ENCODE results near the gene GOLGA3.

The GOLGA3 gene

DNA sequence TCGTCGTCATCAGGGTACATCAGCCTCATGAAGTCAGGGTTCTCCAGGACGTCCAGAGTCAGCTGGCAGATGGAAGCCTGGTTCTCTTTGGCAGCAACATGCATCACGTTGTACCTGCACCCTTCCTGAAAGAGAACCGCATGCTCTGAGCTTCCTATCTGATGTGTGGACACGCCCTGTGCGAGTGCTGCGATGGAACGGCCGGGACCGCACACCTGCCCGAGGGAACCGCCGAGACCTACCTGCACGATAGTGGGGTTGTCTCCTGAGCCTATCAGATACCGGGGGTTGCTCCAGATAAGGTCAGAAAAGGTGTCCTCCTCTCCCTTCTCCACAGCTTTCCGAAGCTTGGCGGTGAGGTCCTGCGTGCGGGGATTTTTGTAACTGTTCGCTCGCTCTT, 80.8 kb downstream of the GOLGA3 start:
- DNase-seq (ENCODE audit: low read depth, low spot score): no peak

DNA sequence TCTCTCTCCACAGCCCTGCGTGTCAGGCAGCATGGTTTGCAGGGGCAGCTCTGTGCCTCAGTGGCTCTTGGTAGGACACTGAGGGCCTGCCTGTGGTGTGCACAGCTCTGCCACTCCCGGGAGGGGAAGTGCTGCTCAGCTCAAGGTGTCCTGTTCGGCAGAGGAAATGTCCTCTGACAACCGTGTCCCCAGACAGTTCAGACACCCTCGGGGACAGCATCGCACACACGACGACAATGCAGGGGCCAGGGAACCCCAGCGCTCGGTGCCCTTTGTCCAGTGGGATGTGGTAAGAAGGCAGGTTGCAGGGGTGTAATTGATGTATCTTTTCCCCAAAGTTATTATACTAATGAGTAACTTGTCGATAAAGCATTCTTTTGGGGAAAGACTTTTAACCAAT, 81.3 kb downstream of the GOLGA3 start:
- DNase-seq (ENCODE audit: low read depth, low spot score): no peak

DNA sequence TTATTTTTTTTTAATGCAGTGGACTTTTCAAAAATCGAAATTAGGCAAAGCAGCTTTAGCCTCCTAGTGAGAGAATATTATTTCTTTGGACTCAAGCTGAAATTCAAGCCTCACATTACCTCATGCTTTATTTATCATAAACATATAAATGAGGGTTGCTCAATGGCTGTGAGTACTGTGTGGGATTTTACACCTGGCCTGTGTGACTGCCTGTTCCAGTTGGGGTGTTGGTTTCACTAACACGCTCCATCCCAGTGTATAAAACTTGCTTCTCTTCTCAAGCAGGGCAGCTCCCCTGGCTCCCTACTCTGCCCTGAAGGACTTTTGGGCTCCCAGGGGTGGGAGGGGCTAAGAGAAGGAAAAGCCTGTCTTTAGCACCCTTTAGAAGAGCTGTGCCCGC, 82.1 kb downstream of the GOLGA3 start:
- no peak for DNase-seq (ENCODE audit: low read depth, low spot score)

DNA sequence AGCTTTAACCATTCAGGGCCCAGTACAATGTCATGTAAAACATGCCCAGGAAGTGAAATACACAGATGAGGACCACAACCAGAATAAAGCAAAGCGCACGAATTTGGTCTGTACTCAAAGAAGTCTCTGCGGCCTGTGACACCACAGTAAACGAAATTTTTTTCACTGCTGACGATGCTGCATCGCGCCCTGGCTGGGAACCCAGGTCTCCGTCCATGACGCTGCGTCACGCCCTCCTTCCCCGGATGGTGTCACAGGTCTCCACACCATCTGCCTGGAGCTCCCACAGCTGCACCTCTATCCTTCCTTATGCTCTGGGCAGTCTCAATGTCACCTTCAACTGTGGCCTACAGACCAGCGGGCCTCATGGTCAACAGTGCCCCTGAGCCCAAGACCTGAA, 84.8 kb downstream of the GOLGA3 start:
- no peak for DNase-seq (ENCODE audit: low read depth, low spot score)

DNA sequence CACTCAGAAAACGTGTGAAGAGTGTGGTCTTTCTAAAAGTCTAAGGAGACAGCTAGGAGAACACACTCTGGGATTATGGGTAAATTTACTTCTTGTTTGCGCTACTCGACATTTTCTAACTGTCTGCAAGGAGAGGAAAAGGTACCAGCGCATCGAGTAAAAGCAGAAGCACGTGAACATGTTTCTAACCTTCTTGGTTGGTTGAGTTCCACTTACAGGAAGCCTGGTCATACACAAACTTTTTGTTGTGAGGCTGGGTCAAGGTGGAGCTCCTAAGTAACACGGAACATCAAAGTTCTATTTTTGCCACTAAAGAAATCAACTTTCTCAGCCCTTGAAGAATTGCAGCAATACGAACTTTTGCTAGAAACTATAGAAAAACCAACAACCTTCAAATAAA, 87.0 kb downstream of the GOLGA3 start:
- no peak for DNase-seq (ENCODE audit: low read depth, low spot score)

DNA sequence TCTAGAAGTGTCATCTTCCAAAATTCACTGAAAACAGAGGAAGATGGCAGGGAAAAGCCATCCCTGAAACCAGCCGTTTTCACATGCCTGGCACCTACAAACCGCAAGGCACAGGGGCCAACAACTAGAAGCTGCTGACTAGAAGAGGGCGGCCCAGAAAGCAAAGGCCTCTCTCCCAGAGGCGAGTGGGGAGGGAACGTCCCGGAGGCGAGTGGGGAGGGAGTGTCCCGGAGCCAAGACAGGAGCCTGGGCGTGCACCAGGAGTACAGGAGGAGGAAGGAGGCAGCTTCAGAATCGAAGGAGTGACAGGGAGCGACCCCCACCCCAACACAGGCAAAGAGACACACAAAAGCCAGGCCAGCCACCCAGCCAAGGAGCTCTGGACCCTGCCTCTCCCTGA, 88.0 kb downstream of the GOLGA3 start:
- DNase-seq (ENCODE audit: low read depth, low spot score): no peak

DNA sequence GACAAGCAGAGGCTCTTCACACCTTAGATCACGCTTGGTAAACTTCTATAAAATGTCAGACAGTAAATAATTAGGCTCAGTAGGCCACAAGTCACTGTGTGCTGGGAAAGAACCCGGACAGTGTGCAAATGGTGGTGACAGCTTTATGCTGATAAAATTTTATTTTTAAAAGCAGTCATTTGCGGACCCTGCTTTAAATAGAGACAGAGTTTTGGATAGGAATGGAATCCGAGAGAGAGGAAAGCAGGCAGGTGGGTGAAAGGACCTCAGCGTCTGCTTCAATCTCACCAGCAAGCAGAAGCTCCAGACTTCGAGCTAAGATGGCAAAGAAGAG, 88.4 kb downstream of the GOLGA3 start:
- no peak for DNase-seq (ENCODE audit: low read depth, low spot score)

DNA sequence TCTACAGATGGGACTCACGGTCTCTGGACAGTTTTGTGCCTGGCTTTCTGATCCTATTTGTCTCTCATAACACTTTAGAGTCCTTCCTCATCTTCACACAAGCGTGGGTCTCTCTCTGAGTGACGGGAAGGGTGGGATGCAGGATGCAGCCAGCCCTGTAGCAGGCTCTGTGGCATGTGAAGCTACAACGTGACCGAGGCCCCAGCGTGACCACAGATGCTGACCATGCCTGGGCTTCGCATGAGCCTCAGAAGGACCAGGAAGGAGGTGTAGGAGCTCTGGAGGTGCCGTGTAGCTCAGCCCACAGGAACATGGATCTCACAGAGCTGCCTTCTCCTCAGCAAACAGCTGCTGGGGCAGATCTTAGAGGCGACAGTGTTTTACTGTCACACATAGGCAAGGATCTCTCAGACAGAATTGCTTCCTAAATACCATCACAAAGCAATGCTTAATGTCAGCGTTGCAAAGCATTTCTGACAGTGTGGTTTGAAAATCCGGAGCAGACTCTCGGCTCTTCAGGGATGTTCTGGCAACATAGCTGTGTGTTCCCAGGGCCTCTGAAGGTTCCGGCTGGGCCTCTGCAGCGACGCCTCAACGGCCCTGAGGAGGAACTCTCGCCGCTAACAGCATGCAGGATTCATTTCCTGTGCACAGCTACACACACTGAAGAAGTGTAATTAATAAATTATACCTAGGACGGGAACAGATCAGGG, 88.9 kb downstream of the GOLGA3 start:
- no peak for DNase-seq (ENCODE audit: low read depth, low spot score)

DNA sequence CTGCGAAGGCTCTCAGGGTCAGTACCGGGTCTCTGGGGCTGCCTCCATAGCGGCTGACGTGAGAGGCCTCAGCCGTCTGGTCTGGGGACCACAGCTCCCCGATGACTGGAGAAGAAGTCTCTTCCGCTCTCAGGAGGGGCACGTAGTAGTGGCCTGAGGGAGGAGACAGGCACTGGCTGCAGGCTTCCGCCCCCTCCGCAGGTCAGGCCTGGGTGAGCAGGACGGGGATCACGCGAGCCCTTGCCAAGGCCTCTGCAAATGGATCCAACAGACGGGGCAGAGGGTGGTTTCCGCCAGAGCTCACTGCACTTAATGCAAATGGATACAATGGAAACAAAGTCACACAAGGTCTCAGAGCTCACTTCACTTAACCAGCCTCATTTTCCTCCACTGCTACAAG, 91.8 kb downstream of the GOLGA3 start:
- no peak for DNase-seq (ENCODE audit: low read depth, low spot score)

DNA sequence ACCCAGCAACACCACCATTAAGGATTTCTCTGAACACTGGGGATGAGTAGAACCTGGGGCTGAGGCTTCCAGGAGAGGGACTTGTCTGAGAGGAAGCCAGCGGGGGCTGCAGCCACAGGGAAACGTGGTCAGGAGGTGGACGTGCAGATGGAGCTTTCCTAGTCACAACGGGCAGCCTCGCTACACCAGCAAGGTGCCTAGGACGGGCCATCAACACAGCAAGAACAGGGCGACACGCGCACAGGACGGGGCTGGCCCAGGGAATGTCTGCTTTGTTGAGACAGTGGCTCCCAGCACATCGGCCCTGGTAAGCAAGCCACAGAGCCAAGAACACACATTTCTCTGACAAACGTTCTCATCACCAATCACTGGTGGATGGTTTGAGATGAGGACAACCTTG, 92.3 kb downstream of the GOLGA3 start:
- no peak for DNase-seq (ENCODE audit: low read depth, low spot score)

DNA sequence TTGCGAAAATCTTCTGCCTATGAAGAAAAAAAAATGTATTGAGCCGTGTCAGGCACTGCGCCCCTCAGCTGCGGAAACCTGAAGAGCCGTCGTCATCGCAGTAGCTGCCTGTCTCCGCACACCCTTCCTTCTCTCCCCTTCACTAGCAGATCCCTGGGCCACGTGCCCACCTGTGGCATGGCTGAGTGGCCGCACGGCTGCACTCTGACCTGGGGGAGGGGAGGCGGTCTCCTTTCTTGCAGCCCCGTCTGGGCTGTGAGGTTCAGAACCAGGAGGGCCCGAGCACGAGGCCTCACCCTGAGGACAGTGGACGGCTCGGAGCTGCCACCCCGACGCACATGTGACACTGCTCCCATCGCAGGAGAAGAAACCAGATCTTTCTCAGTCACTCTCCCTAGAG, 93.2 kb downstream of the GOLGA3 start:
- DNase-seq (ENCODE audit: low read depth, low spot score): no peak

DNA sequence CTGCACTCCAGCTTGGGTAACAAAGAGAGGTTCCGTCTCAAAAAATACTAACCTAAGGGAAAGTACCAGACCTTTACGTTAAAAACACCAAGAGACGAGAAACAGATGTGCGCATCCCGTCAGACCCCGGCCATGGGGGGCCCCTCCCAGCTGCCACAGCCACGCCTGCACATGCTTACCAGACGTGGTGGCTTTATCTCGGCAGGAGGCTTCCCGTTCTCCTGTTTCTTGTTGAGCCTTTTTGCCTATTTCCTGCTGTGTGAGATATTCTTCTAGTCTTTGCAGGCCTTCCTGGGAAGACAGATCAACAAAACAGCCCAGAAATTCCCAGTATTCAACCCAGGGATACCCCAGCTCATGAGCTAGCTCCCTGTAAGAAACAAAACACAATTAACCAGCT, 94.5 kb downstream of the GOLGA3 start:
- DNase-seq (ENCODE audit: low read depth, low spot score): no peak

DNA sequence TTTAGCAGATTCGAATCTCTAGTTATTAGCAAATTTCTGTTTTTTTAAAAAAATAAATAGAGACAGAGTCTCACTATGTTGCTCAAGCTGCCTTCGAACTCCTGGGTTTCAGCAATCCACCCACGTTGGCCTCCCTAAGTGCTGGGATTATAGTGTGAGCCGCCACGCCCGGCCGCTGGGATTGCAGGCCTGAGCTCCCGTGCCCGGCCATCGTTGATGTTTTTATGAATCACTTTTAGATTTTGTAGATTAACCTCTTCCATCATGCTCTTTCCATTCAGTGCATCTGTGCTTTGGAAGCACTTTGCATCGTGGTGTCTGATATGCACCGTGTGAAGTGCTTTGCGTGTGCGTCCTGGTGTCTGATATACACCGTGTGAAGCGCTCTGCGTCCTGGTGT, 97.1 kb downstream of the GOLGA3 start:
- DNase-seq (ENCODE audit: low read depth, low spot score): no peak

DNA sequence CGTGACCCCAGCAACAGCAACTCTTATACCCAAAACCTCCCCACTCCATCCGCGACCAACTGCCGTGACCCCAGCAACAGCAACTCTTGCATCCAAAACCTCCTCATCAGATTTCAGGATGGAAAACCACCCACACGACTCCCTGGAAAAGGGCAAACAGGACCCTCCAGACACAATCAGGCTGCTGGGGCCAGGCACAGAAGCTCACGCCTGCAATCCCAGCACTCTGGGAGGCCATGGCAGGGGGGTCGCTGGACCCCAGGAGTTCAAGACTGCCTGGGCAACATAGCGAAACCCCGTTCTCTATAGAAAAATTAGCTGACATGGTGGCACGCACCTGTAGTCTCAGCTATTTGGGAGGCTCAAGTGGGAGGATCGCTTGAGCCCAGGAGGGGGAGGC, 98.3 kb downstream of the GOLGA3 start:
- DNase-seq (ENCODE audit: low read depth, low spot score): no peak

DNA sequence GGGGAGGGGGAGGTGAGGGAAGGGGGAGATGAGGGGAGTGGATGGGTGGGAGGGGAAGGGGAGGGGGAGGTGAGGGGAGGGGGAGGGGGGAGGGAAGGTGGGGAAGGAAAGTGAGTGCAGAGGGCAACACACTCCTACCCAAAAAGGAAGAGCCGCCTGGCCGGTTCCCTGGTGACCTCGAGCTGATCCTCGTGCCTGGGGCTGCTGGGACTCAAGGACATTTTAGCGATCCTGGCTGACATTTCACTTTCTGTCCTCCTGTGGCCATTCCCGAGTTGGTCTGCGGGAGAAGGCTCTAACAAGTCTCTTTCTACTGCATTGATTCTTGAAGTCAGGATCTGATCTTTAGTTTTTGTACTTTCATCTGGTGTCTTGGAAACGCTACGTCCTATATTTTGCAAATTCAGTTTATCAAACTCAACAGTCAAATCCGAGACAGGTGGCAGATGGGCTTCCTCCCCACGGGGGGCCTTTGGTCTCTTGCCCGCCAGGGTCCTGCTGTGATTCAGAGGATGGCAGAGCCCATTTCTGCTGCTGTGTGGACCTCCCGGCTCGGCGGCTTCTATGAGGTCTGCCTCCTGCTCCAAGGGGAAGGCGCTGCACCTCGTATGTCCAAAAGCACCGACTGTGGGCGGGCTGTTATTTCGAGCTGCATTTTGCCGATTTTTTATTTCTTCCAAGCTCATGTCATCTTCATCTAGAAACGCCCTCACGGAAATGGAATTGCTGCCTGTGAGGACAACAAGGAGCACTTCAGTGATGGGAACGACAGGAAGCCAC, 98.9 kb downstream of the GOLGA3 start:
- DNase-seq (ENCODE audit: low read depth, low spot score): no peak

DNA sequence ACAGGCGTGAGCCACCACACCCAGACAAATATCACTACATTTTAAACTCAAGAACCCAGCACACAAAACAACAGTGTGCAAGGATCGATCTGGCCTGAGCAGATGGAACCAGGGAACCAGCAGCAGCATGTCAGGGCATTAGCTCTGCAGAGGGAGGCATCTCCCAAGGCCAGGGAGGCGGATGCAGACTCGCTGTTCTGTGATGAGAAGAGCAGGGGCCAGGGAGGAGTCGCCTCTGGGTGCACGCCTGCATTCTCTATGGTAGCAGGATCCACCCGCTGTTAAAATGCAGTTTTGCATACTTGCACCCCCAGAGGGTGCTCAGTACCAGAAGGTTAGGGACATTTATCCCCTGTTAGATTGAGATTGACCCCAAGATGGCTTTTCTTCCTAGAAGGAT, 100.2 kb downstream of the GOLGA3 start:
- no peak for DNase-seq (ENCODE audit: low read depth, low spot score)

DNA sequence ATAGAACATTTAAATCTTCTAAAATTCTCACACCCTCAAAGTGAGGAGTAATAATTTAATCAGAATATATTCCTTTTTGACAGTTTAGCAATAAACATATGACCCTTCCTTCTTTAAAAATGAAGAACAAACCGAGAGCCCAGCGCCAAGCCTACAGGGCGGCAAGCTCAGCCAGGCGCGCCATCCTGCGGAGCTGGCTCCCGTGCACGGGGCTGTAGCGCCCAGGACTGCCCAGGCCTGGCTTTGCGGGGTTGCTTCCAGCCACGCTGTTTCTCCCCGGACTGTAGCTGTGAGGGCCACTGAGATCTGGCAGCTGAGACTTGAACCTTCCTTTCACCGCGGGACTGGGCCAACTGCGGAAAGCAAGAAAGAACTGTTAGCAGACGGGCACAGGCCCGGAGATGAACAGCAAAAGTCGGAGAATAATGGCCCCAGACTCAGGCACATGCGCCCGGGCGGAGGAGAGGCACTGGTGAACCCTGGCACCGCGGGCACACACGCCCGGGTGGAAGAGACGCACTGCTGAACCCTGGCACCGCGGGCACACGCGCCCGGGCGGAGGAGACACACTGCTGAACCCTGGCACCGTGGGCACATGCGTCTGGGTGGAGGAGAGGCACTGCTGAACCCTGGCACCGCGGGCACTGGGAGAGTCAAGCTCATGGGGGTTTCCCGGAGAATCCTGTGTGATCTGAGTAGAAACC, 101.4 kb downstream of the GOLGA3 start:
- no peak for DNase-seq (ENCODE audit: low read depth, low spot score)

DNA sequence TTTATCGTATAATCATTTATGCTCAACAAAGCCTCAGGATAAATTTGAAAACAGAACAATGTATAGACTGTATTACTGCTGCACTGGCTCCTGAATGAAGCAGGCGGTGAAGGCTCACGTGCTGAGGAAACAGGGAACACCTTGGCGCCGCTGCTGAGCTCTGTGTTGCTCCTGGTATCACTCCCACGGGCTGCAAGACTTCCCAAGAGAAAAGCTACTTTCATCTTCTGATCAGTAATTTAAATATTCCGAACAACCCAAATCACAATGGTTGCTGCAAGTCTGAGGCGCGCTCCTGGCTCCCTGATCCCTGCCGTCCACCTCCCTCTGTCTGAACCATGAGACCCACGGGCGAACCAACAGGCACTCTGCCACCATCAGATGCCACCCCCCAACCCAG, 102.3 kb downstream of the GOLGA3 start:
- DNase-seq (ENCODE audit: low read depth, low spot score): no peak

DNA sequence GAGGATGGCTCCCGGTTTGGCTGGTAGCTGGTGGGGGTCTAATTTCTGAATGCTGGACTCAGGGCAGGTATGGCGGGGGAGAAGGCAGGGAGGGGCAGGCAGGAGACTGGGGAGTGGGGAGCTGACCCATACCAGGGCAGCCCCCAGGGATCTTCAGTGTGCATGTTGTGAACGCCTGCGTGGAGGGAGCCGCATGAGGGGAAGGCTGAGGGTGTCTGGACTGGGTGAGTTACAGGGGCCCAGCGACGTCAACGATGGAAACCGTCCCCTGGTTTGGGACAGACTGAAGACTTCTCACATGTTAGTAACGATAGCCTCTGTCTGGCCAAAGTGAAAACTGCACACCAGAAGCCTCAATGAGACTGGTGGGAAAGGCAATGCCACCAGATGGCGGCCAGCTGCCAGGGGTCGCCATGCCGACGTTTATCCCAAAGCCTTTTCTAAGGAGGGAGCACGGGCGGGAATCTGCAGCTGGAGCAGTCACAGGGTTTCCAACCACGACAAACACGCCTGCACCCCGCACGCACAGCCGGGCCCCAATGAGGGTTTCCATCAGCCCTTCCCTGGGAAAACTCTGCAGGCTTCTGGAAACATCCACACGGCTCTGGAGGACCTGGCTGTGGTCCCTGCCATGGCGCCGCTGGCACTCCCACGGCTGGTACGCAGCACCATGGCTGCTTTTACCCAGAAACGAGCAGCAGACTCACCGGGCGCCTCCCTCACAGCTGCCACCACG, 104.0 kb downstream of the GOLGA3 start:
- no peak for DNase-seq (ENCODE audit: low read depth, low spot score)

DNA sequence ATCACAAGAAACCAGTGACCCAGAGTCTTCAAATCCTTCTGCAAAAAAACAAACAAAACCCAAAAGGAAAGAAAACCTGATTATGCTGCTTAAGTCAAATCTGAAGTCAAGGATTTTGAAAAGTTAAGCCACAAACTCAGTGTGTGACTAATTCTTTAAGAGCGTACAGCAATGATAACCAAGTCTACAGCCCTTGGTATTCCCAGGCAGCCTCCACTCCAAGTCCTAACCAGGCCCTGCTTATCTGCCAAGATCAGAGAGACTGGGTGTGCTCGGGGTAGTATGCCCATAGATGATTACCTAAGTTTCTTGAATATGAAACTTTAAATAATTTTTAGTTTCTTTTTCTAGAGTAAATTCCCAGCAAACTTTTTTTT, 104.9 kb downstream of the GOLGA3 start:
- no peak for DNase-seq (ENCODE audit: low read depth, low spot score)

DNA sequence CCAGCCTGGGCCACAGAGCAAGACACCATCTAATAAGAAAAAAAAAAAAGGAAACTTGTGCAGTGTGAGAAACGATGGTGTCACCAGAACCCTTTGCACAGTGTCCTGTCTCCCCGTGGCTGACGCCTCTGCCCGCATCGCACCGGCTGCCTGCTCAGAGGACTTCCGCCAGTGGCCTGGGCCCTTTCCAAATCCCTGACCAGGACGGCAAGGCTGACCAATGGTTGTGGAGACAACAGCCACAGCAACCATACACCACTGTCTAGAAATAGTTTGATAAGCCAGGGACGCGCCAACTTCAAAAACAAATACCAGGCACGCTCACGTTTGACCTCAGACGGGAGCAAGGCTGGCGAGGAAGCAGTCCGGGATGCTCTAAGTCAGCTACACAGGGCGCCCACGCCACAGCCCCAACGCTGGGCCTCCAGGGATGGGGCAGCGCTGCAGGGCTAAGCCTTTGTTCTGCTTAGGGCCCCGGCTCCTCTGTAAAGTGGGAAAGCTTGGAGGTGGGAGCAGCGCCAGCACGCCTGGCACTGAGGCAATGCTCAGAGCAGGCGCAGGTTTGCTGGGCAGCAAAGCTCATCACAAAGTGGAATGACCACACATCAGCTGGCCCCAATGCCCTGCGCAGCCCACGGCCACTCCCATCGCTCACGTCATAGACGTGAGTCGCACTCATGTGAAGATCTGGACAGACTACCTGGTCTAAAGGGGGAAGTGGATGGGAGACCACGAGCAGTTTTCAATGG, 105.5 kb downstream of the GOLGA3 start:
- no peak for DNase-seq (ENCODE audit: low read depth, low spot score)

All from iPS DF 19.7 (cell line).